Keratinocyte (primary cell): ENCODE data around the gene BCL2L1.

Source experiments
- CTCF ChIP-seq, 3 experiments: IDR thresholded peaks in 1 of 3; conservative IDR thresholded peaks in 1 of 3; optimal IDR thresholded peaks in 1 of 3; 2 replicates in 2 of 3; 3 replicates in 1 of 3; pipeline versions ENCODE3 to v1.5.1; 2011; ENCODE audit warnings: low read length in 3 of 3, mild to moderate bottlenecking in 3 of 3, moderate library complexity in 2 of 3, control low read depth in 1 of 3, inconsistent platforms in 1 of 3; ENCODE audit not compliant: insufficient read depth in 2 of 3; ENCODE audit errors: extremely low read depth in 1 of 3
- EZH2 ChIP-seq: IDR thresholded peaks from one replicate; pipeline ENCODE4 v1.6.1; 2012; ENCODE audit warnings: inconsistent platforms, mild to moderate bottlenecking, low read length, moderate library complexity

GRCh38 chr20:31759836-31760518 is 37.3 kb upstream of the BCL2L1 start:
- no peak for TF ChIP-seq CTCF (optimal IDR thresholded peaks at IDR 0.05 in 1 of 3, IDR thresholded peaks at IDR 0.05 in 1 of 3, conservative IDR thresholded peaks at IDR 0.05 in 1 of 3; ENCODE audit: extremely low read depth in 1 of 3, insufficient read depth in 2 of 3, low read length in 3 of 3)
- no peak for TF ChIP-seq EZH2
